Glomerular visceral epithelial cell (primary cell): Measurements from ENCODE around the gene MAGI1.

Experiments used
- DNase-seq: peaks from one replicate; pipeline ENCODE4 v3.0.0-alpha.2; 2016; ENCODE audit errors: extremely low spot score

The MAGI1 gene

DNA sequence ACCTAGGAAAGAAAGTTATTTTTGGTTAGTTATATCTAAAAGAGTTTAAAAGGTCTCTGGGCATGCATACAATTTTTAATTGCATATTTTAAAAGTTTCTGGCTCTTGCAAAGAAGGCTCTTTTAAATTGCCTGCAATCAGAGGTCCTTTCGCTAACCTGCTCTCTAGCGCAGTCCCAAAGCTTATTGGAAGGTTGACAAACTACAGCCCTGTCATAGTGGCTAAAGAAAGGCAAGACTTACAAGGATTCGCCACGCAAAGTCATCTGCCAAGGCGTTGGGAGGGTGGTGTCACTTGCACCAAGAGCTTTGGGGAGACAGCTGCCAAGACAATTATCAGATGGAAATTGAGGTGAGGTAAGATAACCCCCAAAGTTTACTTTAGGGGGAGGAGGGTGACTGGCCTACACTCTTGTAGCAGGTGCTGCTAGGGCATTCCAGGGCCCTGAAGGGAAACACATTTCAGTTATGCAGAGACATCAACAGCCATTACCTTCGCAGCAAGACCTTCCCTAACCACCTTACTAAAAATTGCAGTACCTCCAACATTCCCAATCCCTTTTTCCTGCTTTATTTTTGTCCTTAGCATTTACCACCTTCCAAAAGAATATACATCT is 606.2 kb downstream of the MAGI1 start:
- no peak for DNase-seq

- no peak for DNase-seq
Measured at GRCh38 chr3:65425880-65426279, 612.8 kb downstream of the MAGI1 start.

DNA sequence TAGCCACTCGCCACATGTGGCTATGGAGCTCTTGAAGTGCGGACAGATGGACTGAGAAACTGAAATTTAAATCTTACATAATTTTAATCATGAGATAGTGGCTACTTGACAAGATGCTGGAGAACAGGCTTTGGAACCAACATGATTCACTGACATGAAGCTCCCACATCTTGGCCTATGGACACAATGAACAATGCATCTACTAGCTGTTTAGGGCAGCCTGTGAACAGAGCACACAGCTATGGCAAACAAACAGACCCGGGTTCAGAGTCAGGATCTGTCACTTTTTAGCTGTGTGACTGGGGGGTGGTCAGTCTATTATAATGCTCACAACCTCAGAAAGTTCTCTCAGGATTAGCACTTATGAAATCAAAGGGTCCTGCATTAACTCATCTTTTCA is 616.6 kb downstream of the MAGI1 start:
- DNase-seq = no peak

DNA sequence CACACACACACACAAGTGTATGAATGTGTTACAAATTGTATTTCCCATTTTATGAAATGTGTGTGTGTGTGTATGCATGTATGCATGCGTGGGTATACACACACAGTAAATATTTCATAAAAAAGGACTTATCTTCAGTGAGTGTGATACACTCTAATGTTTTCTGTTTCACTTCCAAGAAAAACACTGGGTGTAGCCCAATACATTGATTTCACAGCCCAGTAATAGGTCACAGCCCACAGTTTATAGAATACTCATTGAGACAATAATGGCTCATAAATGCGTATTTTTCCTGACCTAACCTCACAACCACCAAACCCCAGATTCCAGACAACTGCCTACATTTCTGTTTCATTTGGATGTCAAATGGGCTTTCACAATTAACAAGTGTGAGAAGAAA is 619.5 kb downstream of the MAGI1 start:
- no peak for DNase-seq

- DNase-seq = no peak
Measured at GRCh38 chr3:65413891-65414290, 624.8 kb downstream of the MAGI1 start.

GRCh38 chr3:65412588-65412987 is 626.1 kb downstream of the MAGI1 start:
- DNase-seq = peak; percentile 9

DNA sequence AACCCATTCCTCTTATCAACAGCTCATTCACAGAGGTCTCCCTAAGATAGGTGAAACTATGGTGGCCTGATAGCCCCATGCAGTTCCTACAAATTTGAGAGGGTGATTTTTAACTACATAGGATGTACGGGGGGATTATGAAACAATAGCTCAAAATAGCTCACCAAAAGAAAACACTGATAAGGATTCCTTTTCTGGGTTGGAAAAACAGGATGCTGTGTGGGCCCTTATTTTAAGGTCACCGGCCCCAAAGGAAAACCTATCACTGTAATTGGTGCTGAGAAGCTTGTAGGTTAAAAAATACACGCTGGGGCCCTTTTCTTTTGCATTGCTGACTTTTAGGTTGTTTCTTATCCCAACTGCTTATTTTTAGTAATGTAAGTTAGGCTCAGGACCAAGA is 627.4 kb downstream of the MAGI1 start:
- no peak for DNase-seq

DNA sequence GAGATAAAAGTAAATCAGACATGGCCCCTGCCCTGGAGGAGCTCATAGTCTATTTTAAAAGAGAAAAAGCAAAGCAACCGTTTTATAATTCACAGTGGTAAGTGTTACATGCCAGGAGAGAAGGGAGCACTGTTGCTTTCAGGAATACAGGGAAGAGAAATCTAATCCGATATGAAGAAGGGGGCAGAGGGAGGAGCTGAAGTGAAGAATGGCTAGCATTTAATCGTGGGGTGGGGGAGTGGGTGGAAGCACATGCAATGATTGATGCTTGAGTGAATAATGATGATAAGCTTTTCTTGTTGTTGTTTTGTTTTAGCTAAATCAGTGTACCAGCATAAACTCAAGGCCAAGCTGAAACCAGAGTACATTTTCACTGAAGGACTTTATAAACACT is 629.5 kb downstream of the MAGI1 start:
- no peak for DNase-seq

DNA sequence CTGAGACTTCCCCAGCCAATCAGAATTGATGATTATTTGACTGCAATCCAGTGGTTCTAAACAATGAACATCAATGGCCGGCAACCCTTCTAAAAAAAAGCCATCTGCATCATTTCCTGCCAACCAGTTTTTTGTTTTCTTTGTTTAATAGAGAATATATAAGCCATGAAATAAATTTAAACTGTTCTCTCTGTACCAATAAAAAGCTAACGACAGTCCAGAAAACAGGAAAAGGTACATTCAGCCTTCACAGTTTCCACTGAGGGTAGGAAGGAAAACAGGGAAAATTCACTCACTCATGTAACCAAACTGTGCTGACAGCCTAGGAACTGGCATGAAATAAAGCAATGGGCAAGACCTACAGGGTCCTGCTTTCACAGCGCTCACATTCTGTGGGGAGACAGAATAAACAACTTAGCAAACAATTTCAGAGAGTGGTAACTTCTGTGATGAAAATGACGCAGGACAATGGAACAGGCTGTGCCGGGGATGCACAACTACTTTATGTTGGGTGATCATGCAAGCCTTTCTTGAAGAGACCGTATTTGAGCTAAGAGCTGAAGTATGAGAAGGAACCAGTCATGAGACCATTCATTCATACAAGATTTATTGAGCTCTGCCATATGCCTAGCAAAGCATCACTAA is 630.1 kb downstream of the MAGI1 start:
- DNase-seq = no peak

DNA sequence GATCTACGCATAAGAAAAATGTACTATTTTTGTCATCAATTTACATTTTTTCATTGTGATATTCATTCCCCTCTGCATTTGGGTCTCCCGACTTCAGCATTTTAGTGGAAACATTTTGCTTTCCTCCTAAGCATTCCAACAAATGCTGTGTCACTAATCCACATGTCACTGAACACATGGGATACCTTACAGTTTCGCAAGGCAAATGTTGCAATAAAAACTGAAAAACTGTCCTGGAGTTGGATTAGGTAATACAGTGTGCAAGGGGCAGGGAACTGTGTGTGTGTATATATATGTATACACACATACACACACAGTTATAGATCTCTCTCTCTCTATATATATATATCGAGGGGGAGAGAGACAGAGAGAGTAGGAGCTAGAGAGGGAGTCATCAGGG is 632.2 kb downstream of the MAGI1 start:
- DNase-seq = no peak

GRCh38 chr3:65402597-65402996 is 636.1 kb downstream of the MAGI1 start:
- DNase-seq = peak; percentile 85

DNA sequence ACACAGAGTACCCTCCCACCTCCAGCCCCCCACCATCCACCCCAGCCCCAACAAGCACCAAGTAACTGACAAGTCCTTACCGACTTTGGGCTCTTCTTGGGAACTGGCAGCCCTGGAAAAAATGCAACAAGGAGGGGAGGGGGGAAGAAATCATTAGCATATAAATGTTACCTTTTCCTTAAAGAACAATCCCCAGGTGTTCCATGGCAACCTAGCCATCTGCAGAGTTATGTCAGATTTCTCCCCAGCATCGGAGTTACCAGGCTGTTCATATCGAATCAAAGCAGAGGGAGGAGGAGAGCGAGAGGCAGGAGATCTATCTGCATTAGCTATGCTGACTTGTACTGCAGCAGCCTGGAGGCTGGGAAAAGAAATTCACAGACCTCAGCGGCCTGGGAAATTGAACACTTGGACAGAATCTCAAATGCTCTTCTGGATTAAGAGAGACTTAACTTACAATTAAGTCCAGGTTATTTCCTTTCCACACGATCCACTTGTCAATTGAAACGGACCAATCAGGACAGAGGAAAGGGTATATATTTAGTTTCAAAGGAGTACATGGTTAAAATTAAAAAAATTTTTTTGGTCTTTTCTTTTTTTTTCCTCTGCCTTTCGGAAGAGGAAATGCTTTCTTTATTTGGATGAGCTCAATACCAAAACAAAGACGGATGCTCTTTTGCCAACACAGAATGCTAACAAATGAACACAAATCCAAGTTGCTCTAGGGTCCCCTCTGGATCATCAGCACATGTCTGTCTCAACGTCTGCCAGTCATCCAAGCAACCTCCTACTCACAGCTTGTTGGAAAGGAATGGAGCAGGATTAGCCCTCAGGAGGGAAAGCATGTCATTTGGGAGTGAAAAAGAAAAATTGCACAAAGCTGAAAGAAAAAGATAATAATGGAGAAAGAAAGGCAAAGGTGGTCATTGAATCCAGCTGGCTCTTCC is 637.1 kb downstream of the MAGI1 start:
- no peak for DNase-seq

DNA sequence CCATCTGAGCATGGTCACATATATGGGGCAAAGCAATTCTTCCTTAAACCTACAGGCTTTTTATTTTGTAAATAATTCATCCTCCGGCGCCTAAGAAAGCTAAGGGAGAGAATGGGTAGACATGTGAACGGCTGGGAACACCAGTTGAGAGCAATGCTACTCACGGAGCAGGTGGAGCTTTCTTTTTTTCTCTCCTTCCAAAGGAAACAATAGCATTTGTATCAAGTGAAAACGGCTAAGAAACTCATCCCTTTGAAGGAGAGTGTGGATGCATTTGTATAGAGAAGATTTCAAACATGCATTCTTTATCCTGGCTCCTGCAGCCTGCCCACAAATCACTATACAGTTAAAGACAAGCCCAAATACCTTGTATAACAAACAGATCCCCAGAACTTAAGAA is 637.8 kb downstream of the MAGI1 start:
- DNase-seq = no peak

DNA sequence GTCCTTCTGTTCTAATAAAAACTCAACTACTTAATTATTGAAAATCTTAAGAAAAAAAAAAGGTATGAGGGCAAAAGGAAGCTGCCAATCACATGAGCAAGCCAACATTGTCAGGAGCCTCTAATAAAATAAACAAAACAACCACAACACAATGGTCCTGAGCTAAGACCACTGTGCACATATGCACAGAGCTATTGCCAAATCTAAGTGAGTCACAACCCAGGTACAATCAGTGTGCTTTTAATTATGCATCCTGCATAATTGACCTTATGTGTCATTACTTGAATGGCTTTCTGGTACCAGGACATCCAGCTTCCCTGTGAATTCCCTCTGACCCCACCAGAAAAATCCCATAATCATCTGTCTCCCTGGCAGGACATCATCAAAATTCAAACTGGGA is 639.8 kb downstream of the MAGI1 start:
- no peak for DNase-seq

- no peak for DNase-seq
Measured at GRCh38 chr3:65396078-65396477, 642.6 kb downstream of the MAGI1 start.

GRCh38 chr3:65391068-65391467 is 647.6 kb downstream of the MAGI1 start:
- no peak for DNase-seq

GRCh38 chr3:65385805-65386204 is 652.9 kb downstream of the MAGI1 start:
- DNase-seq = no peak

GRCh38 chr3:65381496-65382010 is 657.2 kb downstream of the MAGI1 start:
- DNase-seq = no peak

- no peak for DNase-seq
Measured at GRCh38 chr3:65379223-65379622, 659.5 kb downstream of the MAGI1 start.

GRCh38 chr3:65377637-65378036 is 661.1 kb downstream of the MAGI1 start:
- DNase-seq = peak; percentile 2

GRCh38 chr3:65376426-65376825 is 662.3 kb downstream of the MAGI1 start:
- DNase-seq = no peak

DNA sequence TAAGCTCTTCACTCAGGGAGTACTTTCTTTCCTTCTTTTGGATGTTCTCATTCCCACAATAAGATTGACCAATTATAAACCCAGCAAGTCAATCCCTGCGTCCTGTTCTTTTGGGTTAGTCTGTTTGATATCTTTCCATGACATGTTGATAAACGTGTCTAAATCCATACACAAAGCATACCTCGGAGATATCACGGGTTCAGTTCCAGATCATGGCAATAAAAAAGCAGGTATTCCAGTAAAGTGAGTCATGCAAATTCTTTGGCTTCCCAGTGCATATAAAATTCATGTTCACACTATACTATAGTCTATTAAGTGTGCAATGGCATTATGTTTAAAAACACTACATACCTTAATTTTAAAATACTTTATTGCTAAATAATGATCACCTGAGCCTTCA is 667.7 kb downstream of the MAGI1 start:
- DNase-seq = no peak

DNA sequence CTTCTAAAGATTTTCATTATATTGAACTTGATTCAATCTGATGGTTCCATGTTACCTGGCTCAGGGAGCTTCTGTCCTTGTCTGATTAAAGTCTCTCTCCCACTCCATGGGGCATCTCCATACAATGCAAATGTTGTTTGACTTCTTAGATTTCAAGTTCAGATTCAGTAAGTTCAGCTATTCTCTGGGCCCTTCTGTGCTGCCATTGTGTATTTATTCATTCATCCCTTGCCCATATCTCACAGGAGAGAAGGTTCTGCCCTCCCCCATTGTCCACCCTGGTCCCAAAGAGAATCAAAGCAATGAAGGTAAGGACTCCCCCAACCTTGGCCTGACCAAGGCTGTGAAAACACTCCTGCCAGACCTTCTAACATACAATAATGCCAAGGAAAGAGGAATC is 669.9 kb downstream of the MAGI1 start:
- no peak for DNase-seq
